ENCODE measurements around the gene SLC25A15.

The SLC25A15 gene

DNA sequence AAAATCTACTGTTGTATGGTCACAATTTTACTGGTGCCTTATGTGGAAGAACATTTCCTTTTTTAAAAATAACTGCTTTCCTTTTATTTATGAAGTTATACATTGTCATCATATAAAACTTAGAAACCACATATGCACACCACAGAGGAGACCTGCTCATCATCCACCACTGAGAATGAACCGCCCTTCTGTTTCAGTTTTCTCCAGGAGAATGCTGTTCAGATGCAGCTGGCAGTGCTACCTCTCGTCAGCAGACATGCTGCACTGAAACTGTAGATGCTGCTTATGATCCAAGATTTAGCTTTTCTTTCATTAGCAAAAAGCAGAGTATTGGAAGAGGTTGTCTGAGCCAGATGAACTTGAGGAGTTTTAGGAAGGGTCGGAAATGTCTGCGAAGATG is 10.1 kb downstream of the SLC25A15 start:
- Histone ChIP-seq H3K36me3 (replicated peaks) (peaks cover 2% of the 10 kb centered on the region), H3K27me3 (replicated peaks) (no peaks in the 10 kb centered on the region), H3K27ac (no peak overlapping the region), H3K4me3 (ENCODE audit: low read depth, low read length) (no peak overlapping the region)
- no peak for DNase-seq
- TF ChIP-seq, protein P1, sequence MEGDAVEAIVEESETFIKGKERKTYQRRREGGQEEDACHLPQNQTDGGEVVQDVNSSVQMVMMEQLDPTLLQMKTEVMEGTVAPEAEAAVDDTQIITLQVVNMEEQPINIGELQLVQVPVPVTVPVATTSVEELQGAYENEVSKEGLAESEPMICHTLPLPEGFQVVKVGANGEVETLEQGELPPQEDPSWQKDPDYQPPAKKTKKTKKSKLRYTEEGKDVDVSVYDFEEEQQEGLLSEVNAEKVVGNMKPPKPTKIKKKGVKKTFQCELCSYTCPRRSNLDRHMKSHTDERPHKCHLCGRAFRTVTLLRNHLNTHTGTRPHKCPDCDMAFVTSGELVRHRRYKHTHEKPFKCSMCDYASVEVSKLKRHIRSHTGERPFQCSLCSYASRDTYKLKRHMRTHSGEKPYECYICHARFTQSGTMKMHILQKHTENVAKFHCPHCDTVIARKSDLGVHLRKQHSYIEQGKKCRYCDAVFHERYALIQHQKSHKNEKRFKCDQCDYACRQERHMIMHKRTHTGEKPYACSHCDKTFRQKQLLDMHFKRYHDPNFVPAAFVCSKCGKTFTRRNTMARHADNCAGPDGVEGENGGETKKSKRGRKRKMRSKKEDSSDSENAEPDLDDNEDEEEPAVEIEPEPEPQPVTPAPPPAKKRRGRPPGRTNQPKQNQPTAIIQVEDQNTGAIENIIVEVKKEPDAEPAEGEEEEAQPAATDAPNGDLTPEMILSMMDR (IDR thresholded peaks at IDR 0.05; ENCODE audit: low read depth, low read length, missing control alignments): no peak
- in situ Hi-C loops (cut with HindIII; ENCODE audit: low pct_ligation_motif_present, low sequenced_read_pairs): no loop called here

DNA sequence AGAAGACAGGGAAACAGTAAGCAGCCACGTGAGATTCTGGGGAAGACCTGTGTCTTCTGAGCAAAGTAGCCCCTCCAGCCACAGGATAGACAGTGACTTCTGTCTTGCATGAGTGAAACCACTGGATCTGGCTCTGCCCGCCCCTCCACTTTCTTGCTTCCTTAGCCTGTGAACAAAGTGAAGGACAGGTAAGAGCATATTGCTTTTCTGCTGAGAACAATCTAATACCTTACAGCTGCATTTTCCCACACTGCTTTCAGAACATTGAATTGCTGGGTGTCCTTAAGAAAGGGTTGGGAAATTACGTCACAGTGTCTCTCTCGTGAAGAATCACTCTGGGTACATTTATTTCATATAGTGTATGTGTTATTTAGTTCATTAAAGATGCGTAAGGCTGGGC is 11.1 kb downstream of the SLC25A15 start:
- no peak overlapping the region for H3K27ac ChIP-seq
- no peak overlapping the region for H3K4me3 ChIP-seq (ENCODE audit: low read depth, low read length)
- TF ChIP-seq, protein P1 (IDR thresholded peaks at IDR 0.05; ENCODE audit: low read depth, low read length, missing control alignments): no peak
- no peak for DNase-seq
- in situ Hi-C loops (cut with HindIII; ENCODE audit: low pct_ligation_motif_present, low sequenced_read_pairs): no loop called here
- peaks cover 2% of the 10 kb centered on the region for H3K36me3 ChIP-seq (replicated peaks)
- H3K27me3 ChIP-seq (replicated peaks): no peaks in the 10 kb centered on the region

DNA sequence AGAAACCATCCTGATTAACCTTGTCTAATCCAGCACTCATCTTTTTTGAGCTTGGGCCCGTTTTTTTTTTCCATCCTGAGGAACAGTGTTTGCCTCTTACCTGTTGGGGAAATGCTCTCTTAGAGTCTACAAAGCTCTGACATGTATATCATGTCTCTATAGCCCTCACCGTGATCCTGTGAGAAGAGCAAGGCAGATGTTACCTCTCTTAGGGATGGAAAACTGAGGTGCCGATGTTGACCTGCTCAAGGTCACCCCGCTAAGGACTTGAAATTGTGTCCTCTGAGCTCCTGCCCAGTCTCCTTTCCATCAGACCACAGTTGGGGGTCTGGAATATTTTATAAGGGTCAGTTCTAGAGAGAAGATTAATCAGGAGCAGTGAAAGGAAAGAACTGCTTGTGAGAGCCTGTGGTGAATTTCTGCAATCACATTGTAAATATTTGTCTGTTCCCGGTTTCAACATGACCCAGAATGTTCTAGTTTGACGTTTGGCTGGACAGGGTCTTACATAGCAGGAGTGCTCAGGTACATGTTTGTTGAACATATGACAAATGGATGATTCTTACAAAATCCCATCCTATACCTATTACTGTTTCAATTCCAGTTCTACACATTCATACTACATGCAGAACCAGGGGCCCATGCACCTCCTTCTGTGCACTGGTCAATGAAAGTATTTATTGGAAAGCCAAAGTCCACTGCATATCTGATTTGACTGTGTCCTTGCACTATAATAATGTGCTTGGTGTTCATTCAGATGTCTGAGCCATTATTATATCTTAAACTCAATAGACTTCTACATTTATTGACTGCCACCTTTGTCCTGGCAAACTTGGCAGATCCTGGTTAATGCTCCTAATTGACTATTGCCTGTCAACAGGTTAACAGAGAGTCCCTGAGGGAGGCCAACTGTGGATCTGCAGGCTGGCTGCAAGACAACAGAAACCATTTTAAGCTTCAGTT is 12.1 kb downstream of the SLC25A15 start:
- no peak for DNase-seq
- H3K36me3 ChIP-seq (replicated peaks): peaks cover 5% of the 10 kb centered on the region
- in situ Hi-C loops (cut with HindIII; ENCODE audit: low pct_ligation_motif_present, low sequenced_read_pairs): no loop called here
- no peaks in the 10 kb centered on the region for H3K27me3 ChIP-seq (replicated peaks)
- TF ChIP-seq, protein P1 (IDR thresholded peaks at IDR 0.05; ENCODE audit: low read depth, low read length, missing control alignments): no peak
- H3K27ac ChIP-seq: no peak overlapping the region
- H3K4me3 ChIP-seq (ENCODE audit: low read depth, low read length): no peak overlapping the region

DNA sequence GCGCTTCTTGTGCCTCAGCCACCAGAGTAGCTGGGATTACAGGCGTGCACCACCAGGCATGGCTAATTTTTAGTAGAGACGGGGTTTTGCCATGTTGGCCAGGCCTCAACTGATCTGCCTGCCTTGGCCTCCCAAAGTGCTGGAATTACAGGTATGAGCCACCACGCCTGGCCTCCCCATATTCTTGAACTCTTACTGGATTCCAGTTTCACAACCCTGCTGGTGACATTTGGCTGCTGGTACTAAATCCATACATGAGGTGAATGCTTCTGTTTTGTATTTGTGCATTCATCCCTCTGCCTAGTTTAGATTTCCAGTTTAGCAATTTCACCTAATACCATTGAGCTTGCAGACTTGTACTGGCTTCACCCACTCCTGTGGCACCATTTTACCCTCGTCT is 13.9 kb downstream of the SLC25A15 start:
- Histone ChIP-seq H3K36me3 (replicated peaks) (peaks cover 5% of the 10 kb centered on the region), H3K27me3 (replicated peaks) (no peaks in the 10 kb centered on the region), H3K27ac (no peak overlapping the region), H3K4me3 (ENCODE audit: low read depth, low read length) (no peak overlapping the region)
- DNase-seq: no peak
- in situ Hi-C loops (cut with HindIII; ENCODE audit: low pct_ligation_motif_present, low sequenced_read_pairs): no loop called here
- TF ChIP-seq, protein P1 (IDR thresholded peaks at IDR 0.05; ENCODE audit: low read depth, low read length, missing control alignments): no peak

DNA sequence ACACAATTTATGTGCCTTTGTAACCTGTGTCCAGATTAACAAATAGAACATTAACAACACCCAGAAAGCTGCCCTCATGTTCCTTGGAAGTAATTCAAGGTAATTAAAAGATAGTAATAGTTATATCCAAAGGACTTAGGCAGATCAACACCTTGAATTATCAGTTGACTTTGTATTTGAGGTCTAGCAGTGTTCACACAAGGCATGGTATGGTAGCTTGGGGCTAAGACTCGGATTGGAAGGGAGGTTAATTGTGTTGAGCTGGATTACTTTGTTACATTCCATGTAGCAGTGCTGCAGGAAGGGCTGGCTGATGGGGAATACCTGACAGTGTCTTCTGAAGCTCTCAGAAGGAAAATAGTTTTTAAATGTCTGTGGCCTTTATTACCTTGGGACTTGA is 16.8 kb downstream of the SLC25A15 start:
- DNase-seq: no peak
- no peaks in the 10 kb centered on the region for H3K27me3 ChIP-seq (replicated peaks)
- in situ Hi-C loops (cut with HindIII; ENCODE audit: low pct_ligation_motif_present, low sequenced_read_pairs): no loop called here
- no peak overlapping the region for H3K4me3 ChIP-seq (ENCODE audit: low read depth, low read length)
- TF ChIP-seq, protein P1 (IDR thresholded peaks at IDR 0.05; ENCODE audit: low read depth, low read length, missing control alignments): no peak
- H3K27ac ChIP-seq: no peak overlapping the region
- peaks cover 3% of the 10 kb centered on the region for H3K36me3 ChIP-seq (replicated peaks)
